ENCODE results near the gene UVSSA. TPM values are rescaled to one million over a fixed set of nuclear protein-coding genes. Genes with fewer than 3 reads are reported as not detected.
A peak's percentile ranks its signal among the peaks of the same experiment; 100 is the strongest.

Gene UVSSA
- total RNA-seq, 4 donors from 2014 or later = 8.5 to 13.2 (median 12.3) TPM

GRCh38 chr4:1329408-1330371 is 17.3 kb upstream of the UVSSA start:
- Histone ChIP-seq H3K27me3 (no peaks in the 10 kb centered on the region), H3K36me3 (peaks cover 0 to 31% of the 10 kb centered on the region in 2 donors), H3K4me1 (peaks cover 6 to 9% of the 10 kb centered on the region in 2 donors), H3K27ac (peak overlapping the region in 3 of 4 donors; percentile 0 to 61 (median 37)), H3K9me3 (no peaks in the 10 kb centered on the region), H3K4me3 (no peak overlapping the region)
- TF ChIP-seq CTCF (IDR thresholded peaks at IDR 0.05 in 4 of 5, conservative IDR thresholded peaks at IDR 0.05 in 1 of 5) (no peak), POLR2A (IDR thresholded peaks at IDR 0.05) (no peak)
- DNase-seq (peak in 1 of 2 donors; percentile 45), ATAC-seq (peak in 1 of 2 donors; percentile 34)
- intact Hi-C loops (cut with DNase I; ENCODE audit: low total_unique reads) (no loop called here), in situ Hi-C loops (cut with MboI; ENCODE audit: low sequenced_read_pairs in 4 of 4) (loop anchor here in 1 of 4 donors (5.0 kb wide), 1 partner anchor 72 kb away; no protein-coding TSS in a partner anchor)

GRCh38 chr4:1330761-1331590 is 16.0 kb upstream of the UVSSA start:
- DNase-seq (no peak), ATAC-seq (no peak)
- no peaks in the 10 kb centered on the region for H3K9me3 ChIP-seq
- no peaks in the 10 kb centered on the region for H3K27me3 ChIP-seq
- intact Hi-C loops (cut with DNase I; ENCODE audit: low total_unique reads) (no loop called here), in situ Hi-C loops (cut with MboI; ENCODE audit: low sequenced_read_pairs in 4 of 4) (loop anchor here in 1 of 4 donors (5.0 kb wide), 1 partner anchor 74 kb away; no protein-coding TSS in a partner anchor)
- H3K27ac ChIP-seq = peak overlapping the region in 1 of 4 donors; percentile 18
- H3K4me3 ChIP-seq = no peak overlapping the region
- no peak for TF ChIP-seq CTCF (IDR thresholded peaks at IDR 0.05 in 4 of 5, conservative IDR thresholded peaks at IDR 0.05 in 1 of 5)
- TF ChIP-seq POLR2A (IDR thresholded peaks at IDR 0.05) = no peak
- H3K36me3 ChIP-seq = peaks cover 0 to 22% of the 10 kb centered on the region in 2 donors
- peaks cover 6 to 9% of the 10 kb centered on the region in 2 donors for H3K4me1 ChIP-seq

- H3K27ac ChIP-seq = peak overlapping the region in 1 of 4 donors; percentile 18
- intact Hi-C loops (cut with DNase I; ENCODE audit: low total_unique reads) (no loop called here), in situ Hi-C loops (cut with MboI; ENCODE audit: low sequenced_read_pairs in 4 of 4) (loop anchor here in 1 of 4 donors (5.0 kb wide), 1 partner anchor 74 kb away; no protein-coding TSS in a partner anchor)
- H3K9me3 ChIP-seq = no peaks in the 10 kb centered on the region
- H3K4me1 ChIP-seq = peaks cover 6 to 9% of the 10 kb centered on the region in 2 donors
- no peaks in the 10 kb centered on the region for H3K27me3 ChIP-seq
- DNase-seq (no peak), ATAC-seq (no peak)
- no peak overlapping the region for H3K4me3 ChIP-seq
- TF ChIP-seq CTCF (IDR thresholded peaks at IDR 0.05 in 4 of 5, conservative IDR thresholded peaks at IDR 0.05 in 1 of 5) = no peak
- TF ChIP-seq POLR2A (IDR thresholded peaks at IDR 0.05) = no peak
- peaks cover 0 to 26% of the 10 kb centered on the region in 2 donors for H3K36me3 ChIP-seq
Measured at GRCh38 chr4:1331591-1332353, 15.2 kb upstream of the UVSSA start.

- Histone ChIP-seq H3K27ac (no peak overlapping the region), H3K9me3 (no peaks in the 10 kb centered on the region), H3K27me3 (no peaks in the 10 kb centered on the region), H3K4me3 (no peak overlapping the region), H3K4me1 (peaks cover 6 to 9% of the 10 kb centered on the region in 2 donors), H3K36me3 (peaks cover 0 to 30% of the 10 kb centered on the region in 2 donors)
- TF ChIP-seq POLR2A (IDR thresholded peaks at IDR 0.05) (no peak), CTCF (IDR thresholded peaks at IDR 0.05 in 4 of 5, conservative IDR thresholded peaks at IDR 0.05 in 1 of 5) (no peak)
- intact Hi-C loops (cut with DNase I; ENCODE audit: low total_unique reads) = no loop called here
- ATAC-seq = no peak
- no peak for DNase-seq
- in situ Hi-C loops (cut with MboI; ENCODE audit: low sequenced_read_pairs in 4 of 4) = loop anchor here in 1 of 4 donors (5.0 kb wide), 1 partner anchor 75 kb away; no protein-coding TSS in a partner anchor
Measured at GRCh38 chr4:1332686-1333085, 14.3 kb upstream of the UVSSA start.

All from gastrocnemius medialis (tissue), 4 donors.